A549 (cell line): ENCODE data around the gene ZBTB38. TPM values are rescaled to one million over a fixed set of nuclear protein-coding genes. Genes with fewer than 3 reads are reported as not detected.

Experiments used
- ATAC-seq, 2 experiments: fragments of 200-7000 bp in 1 of 2; fragments of >200 bp in 1 of 2; cut with Nextera tagmentation in 1 of 2; cut with Tn5 transposase in 1 of 2; 3 replicates each; pipeline versions ENCODE4 v1.8.0 to v1.9.1; 2018 to 2020; ENCODE audit warnings: mild to moderate bottlenecking in 1 of 2, moderate library complexity in 1 of 2
- CTCF ChIA-PET: fragments of 300-600 bp; sonication (Branson Sonifier 250); formaldehyde crosslinking; extraction: SDS; loops from one replicate; lab custom pipeline; 2021; ENCODE audit warnings: antibody characterized with exemption, inconsistent platforms; lab: Yijun Ruan, JAX
- POLR2A ChIA-PET: fragments of 350-600 bp; formaldehyde crosslinking; extraction: SDS; loops from one replicate; lab custom pipeline; 2021; ENCODE audit warnings: antibody characterized with exemption, inconsistent platforms; lab: Yijun Ruan, JAX
- DNase-seq, 2 experiments: peaks; one replicate each; pipeline versions ENCODE4 v3.0.0 to v3.0.0-alpha.2; 2011 to 2016; ENCODE audit warnings: low read depth in 1 of 2, low spot score in 1 of 2
- FAIRE-seq: peaks from 2 replicates; lab custom pipeline; 2011; peaks lifted over from hg19 to GRCh38; lab: Jason Lieb, UNC
- H3K27ac ChIP-seq, 2 experiments: fragments of >200 bp; sonication (Bioruptor Twin); formaldehyde crosslinking; 3 replicates each; pipeline ENCODE4 v1.5.1; 2016 to 2017
- H3K4me1 ChIP-seq: fragments of >200 bp; sonication (Bioruptor Twin); formaldehyde crosslinking; 3 replicates; pipeline ENCODE4 v1.6.1; 2016
- H3K4me2 ChIP-seq: fragments of >200 bp; sonication (Bioruptor Twin); formaldehyde crosslinking; 3 replicates; pipeline ENCODE4 v1.6.1; 2016
- H3K4me3 ChIP-seq: fragments of >200 bp; sonication (Bioruptor Twin); formaldehyde crosslinking; 3 replicates; pipeline ENCODE4 v1.5.1; 2016
- H3K9me3 ChIP-seq: fragments of >200 bp; sonication (Bioruptor Twin); formaldehyde crosslinking; 3 replicates; pipeline ENCODE4 v1.6.1; 2016
- ATOH8 ChIP-seq: fragments of 250-450 bp; sonication (Bioruptor Pico); IDR thresholded peaks from 2 replicates; pipeline ENCODE4 v1.5.0; 2020; ENCODE audit warnings: low read depth, mild to moderate bottlenecking, moderate library complexity
- BCL3 ChIP-seq: fragments of >200 bp; sonication (Bioruptor Twin); formaldehyde crosslinking; IDR thresholded peaks from 3 replicates; pipeline ENCODE4 v1.6.1; 2016
- FOSB ChIP-seq: fragments of 250-450 bp; sonication (Bioruptor Pico); IDR thresholded peaks from 2 replicates; pipeline ENCODE4 v1.5.0; 2020; ENCODE audit warnings: mild to moderate bottlenecking, moderate library complexity
- HMGXB4 ChIP-seq: fragments of 250-450 bp; sonication (Bioruptor Pico); IDR thresholded peaks from 2 replicates; pipeline ENCODE4 v1.5.0; 2021; ENCODE audit warnings: mild to moderate bottlenecking, moderate library complexity, borderline replicate concordance
- MAFK ChIP-seq: fragments of 450-650 bp; IDR thresholded peaks from 2 replicates; pipeline ENCODE4 v1.6.1; 2014; ENCODE audit not compliant: partially characterized antibody
- MYC ChIP-seq: IDR thresholded peaks from 2 replicates; pipeline ENCODE4 v1.6.1; 2012; ENCODE audit warnings: mild to moderate bottlenecking, inconsistent platforms, low read length, improper control_type of control experiment, borderline replicate concordance
- REST ChIP-seq: fragments of 200-600 bp; sonication (generic); IDR thresholded peaks from 2 replicates; pipeline ENCODE4 v1.6.1; 2016; ENCODE audit warnings: antibody characterized with exemption, mild to moderate bottlenecking, moderate library complexity
- SMC3 ChIP-seq: fragments of >200 bp; sonication (Bioruptor Twin); formaldehyde crosslinking; IDR thresholded peaks from 3 replicates; pipeline ENCODE4 v1.6.1; 2018; ENCODE audit warnings: inconsistent platforms
- TFCP2L1 ChIP-seq: fragments of 250-450 bp; sonication (Bioruptor Pico); IDR thresholded peaks from 2 replicates; pipeline ENCODE4 v1.5.0; 2021; ENCODE audit warnings: mild to moderate bottlenecking
- WGBS: methylation state at CpG from one replicate; pipeline ENCODE4 v1.1.6; 2017; ENCODE audit errors: missing lambda C conversion rate; 5-methylcytosine and 5-hydroxymethylcytosine counted together
- polyA plus RNA-seq, 4 experiments: library from polyadenylated mRNA; depleted of rRNA in 3 of 4; stranded (reverse); fragments of >200 nt; fragmentation: RNase III in 1 of 4; extraction: RNeasy Plus Mini Kit Qiagen cat#74134 plus additional on column Dnase treatment in 1 of 4; gene quantifications; 2 replicates in 3 of 4; 3 replicates in 1 of 4; pipeline ENCODE4 v1.2.3, GENCODE V29; 2011 to 2017

The ZBTB38 gene
- polyA plus RNA-seq, 2 of the 4 experiments (the other 2 are of a cell fraction): 72.0 to 110 TPM

GRCh38 chr3:141384575-141384974 lies 16.3 kb downstream of the ZBTB38 start (continued):
- TF ChIP-seq REST (no peak), MAFK (no peak), HMGXB4 (CRISPR knock-in tag) (no peak)

GRCh38 chr3:141385406-141386125 lies 17.3 kb downstream of the ZBTB38 start:
- ATAC-seq: no peak
- Histone ChIP-seq H3K4me3 (no peak overlapping the region), H3K27ac (peak overlapping the region in 1 of 2 experiments; percentile 39; a peak in 2 of 6 replicates), H3K4me2 (no peak overlapping the region), H3K9me3 (no peaks in the 10 kb centered on the region)
- 87% methylated on average over 8 of the region's 8 CpGs for WGBS
- FAIRE-seq: no peak
- DNase-seq: no peak
- CTCF ChIA-PET: interaction anchor here (1.0 to 2.7 kb wide), 14 partner anchors 8 to 74 kb away, joined by 3 to 13 read pairs (median 4); no protein-coding TSS in a partner anchor
- TF ChIP-seq MAFK (peak; percentile 77), BCL3 (no peak)
- TF ChIP-seq, all 56 proteins: peak for 1
- H3K4me1 ChIP-seq: peaks cover 57% of the 10 kb centered on the region
- POLR2A ChIA-PET: no interaction called here

- no peaks in the 10 kb centered on the region for H3K9me3 ChIP-seq
- FAIRE-seq: no peak
- no peak for TF ChIP-seq MYC
- TF ChIP-seq FOSB (CRISPR knock-in tag): no peak
- TF ChIP-seq TFCP2L1 (CRISPR knock-in tag): no peak
- no peak for TF ChIP-seq ATOH8 (CRISPR knock-in tag)
- no peak for TF ChIP-seq SMC3
- peak; percentile 47 for TF ChIP-seq MAFK
- TF ChIP-seq, all 56 proteins: peak for 1
- Histone ChIP-seq H3K4me1 (peaks cover 58% of the 10 kb centered on the region), H3K4me3 (no peak overlapping the region), H3K27ac (no peak overlapping the region), H3K4me2 (peak overlapping the region; percentile 11; the same call in 1 of the 3 replicates)
- ChIA-PET POLR2A (no interaction called here), CTCF (interaction anchor here (1.0 to 2.7 kb wide), 12 partner anchors 9 to 74 kb away, joined by 3 to 13 read pairs (median 4); no protein-coding TSS in a partner anchor)
- DNase-seq: no peak
- ATAC-seq: no peak
- 92% methylated on average over 6 of the region's 6 CpGs for WGBS
These were observed 17.8 kb downstream of the ZBTB38 start for GRCh38 chr3:141386126-141386488.
